Endothelial cell of umbilical vein (primary cell): ENCODE results near the gene DNAAF5. TPM values are rescaled to one million over a fixed set of nuclear protein-coding genes. Genes with fewer than 3 reads are reported as not detected.

Experiments used
- BruUV-seq: library from RNA; stranded (reverse); fragments of 400-500 nt; replicated peaks from 2 replicates; lab custom pipeline; 2021; lab: Mats Ljungman, UMichigan
- CTCF ChIA-PET: fragments of 300-600, 350-600 bp; sonication (Branson Sonifier 250); formaldehyde crosslinking; loops from one replicate; lab custom pipeline; 2021; ENCODE audit warnings: antibody characterized with exemption, inconsistent platforms; lab: Charles Lee
- POLR2A ChIA-PET: fragments of 300-600, 350-600 bp; sonication (Branson Sonifier 250); formaldehyde crosslinking; loops from one replicate; lab custom pipeline; 2021; ENCODE audit warnings: antibody characterized with exemption, inconsistent platforms; lab: Charles Lee
- DNase-seq: peaks from one replicate; pipeline ENCODE4 v3.0.0-alpha.2; 2011; ENCODE audit warnings: low read depth, low spot score
- FAIRE-seq: peaks from 2 replicates; lab custom pipeline; 2011; peaks lifted over from hg19 to GRCh38; lab: Jason Lieb, UNC
- H2AFZ ChIP-seq: 2 replicates; pipeline ENCODE4 v1.6.0; 2012; ENCODE audit warnings: low read depth, low read length, control low read depth, inconsistent platforms
- H3K27ac ChIP-seq: 2 replicates; pipeline ENCODE4 v1.5.1; 2011; ENCODE audit warnings: low read depth, mild to moderate bottlenecking, control low read depth, low read length, moderate library complexity; ENCODE audit not compliant: insufficient read depth
- H3K27me3 ChIP-seq, 2 experiments: 2 replicates each; pipeline versions ENCODE4 v1.6.0 to v1.6.1; 2011; ENCODE audit warnings: low read length in 2 of 2, mixed read lengths in 1 of 2; ENCODE audit not compliant: control insufficient read depth in 2 of 2, insufficient read depth in 2 of 2
- H3K36me3 ChIP-seq, 2 experiments: 2 replicates in 1 of 2; 3 replicates in 1 of 2; pipeline ENCODE4 v1.5.1; 2011; ENCODE audit warnings: low read length in 2 of 2, mild to moderate bottlenecking in 1 of 2, moderate library complexity in 1 of 2; ENCODE audit not compliant: control insufficient read depth in 2 of 2, insufficient read depth in 2 of 2; ENCODE audit errors: extremely low read depth in 1 of 2
- H3K4me1 ChIP-seq: 3 replicates; pipeline ENCODE4 v1.5.1; 2011; ENCODE audit warnings: mild to moderate bottlenecking, low read length; ENCODE audit not compliant: control insufficient read depth, insufficient read depth; ENCODE audit errors: extremely low read depth
- H3K4me2 ChIP-seq: 2 replicates; pipeline ENCODE4 v1.6.1; 2011; ENCODE audit warnings: low read length, control low read depth, mixed read lengths; ENCODE audit not compliant: insufficient read depth
- H3K4me3 ChIP-seq, 3 experiments: fragments of 200-600 bp in 1 of 3; sonication (generic), shearing (Covaris generic) in 1 of 3; replicated peaks in 1 of 3; 2 replicates each; pipeline ENCODE4 v1.5.1; 2011 to 2016; ENCODE audit warnings: control low read depth in 3 of 3, low read length in 3 of 3, mild to moderate bottlenecking in 2 of 3, inconsistent platforms in 1 of 3, low read depth in 1 of 3, moderate library complexity in 1 of 3; ENCODE audit not compliant: insufficient read depth in 1 of 3
- H3K79me2 ChIP-seq: 2 replicates; pipeline ENCODE4 v1.6.0; 2012; ENCODE audit warnings: low read length, inconsistent platforms; ENCODE audit not compliant: control insufficient read depth, insufficient read depth
- H3K9ac ChIP-seq: replicated peaks from 2 replicates; pipeline ENCODE3; 2011; ENCODE audit warnings: low read length, control low read depth; ENCODE audit not compliant: insufficient read depth; ENCODE audit errors: extremely low read depth
- H3K9me1 ChIP-seq: replicated peaks from 3 replicates; pipeline ENCODE4 v1.6.0; 2011; ENCODE audit warnings: mild to moderate bottlenecking, low read length; ENCODE audit not compliant: control insufficient read depth, insufficient read depth; ENCODE audit errors: extremely low read depth
- H3K9me3 ChIP-seq: replicated peaks from 2 replicates; pipeline ENCODE4 v1.5.1; 2012; ENCODE audit warnings: low read length, inconsistent platforms; ENCODE audit not compliant: control insufficient read depth, insufficient read depth
- H4K20me1 ChIP-seq: replicated peaks from 2 replicates; pipeline ENCODE3; 2011; ENCODE audit warnings: mild to moderate bottlenecking, low read length; ENCODE audit not compliant: control insufficient read depth, insufficient read depth; ENCODE audit errors: extremely low read depth
- GATA2 ChIP-seq: IDR thresholded peaks from 2 replicates; pipeline ENCODE4 v1.7.0; 2011; ENCODE audit warnings: low read depth, mild to moderate bottlenecking, moderate library complexity, mixed read lengths, low read length; ENCODE audit not compliant: insufficient read length, insufficient read depth
- dilution Hi-C: fragments of 300-500 bp; cut with MboI; formaldehyde crosslinking; loops from one replicate; pipeline ENCODE4 v1.15.0; 2019; ENCODE audit warnings: low sequenced_read_pairs; ENCODE audit not compliant: extremely low pct_ligation_motif_present
- intact Hi-C: fragments of 100-400 bp; cut with micrococcal nuclease; formaldehyde crosslinking; loops from one replicate; pipeline ENCODE4 v1.10.0; 2022
- polyA plus RNA-seq, 4 experiments: library from polyadenylated mRNA; depleted of rRNA in 3 of 4; stranded (reverse) in 3 of 4; unstranded in 1 of 4; fragments of >200 nt; gene quantifications; 2 replicates each; pipeline versions ENCODE4 v1.2.1 to v1.2.3, GENCODE V29; 2011 to 2012; ENCODE audit warnings: missing spikeins in 1 of 4
- total RNA-seq: library from RNA; stranded (reverse); gene quantifications from 2 replicates; pipeline ENCODE4 v1.2.3, GENCODE V29; 2021
- TF ChIP-seq, protein P1 (sequence below), 2 donors: IDR thresholded peaks; 1 replicate in 1 of 2; 2 replicates in 1 of 2; pipeline ENCODE4 v1.5.1; 2011; ENCODE audit warnings: low read length in 2 of 2, mild to moderate bottlenecking in 2 of 2, moderate library complexity in 2 of 2, control low read depth in 1 of 2, inconsistent platforms in 1 of 2, low read depth in 1 of 2; ENCODE audit not compliant: insufficient read depth in 1 of 2; ENCODE audit errors: extremely low read depth in 1 of 2

DNAAF5 gene
- total and polyA plus RNA-seq, 2 donors (not counting 3 experiments of a cell fraction or from before 2014, with no cell fraction given) = 49.3 to 65.5 TPM

DNA sequence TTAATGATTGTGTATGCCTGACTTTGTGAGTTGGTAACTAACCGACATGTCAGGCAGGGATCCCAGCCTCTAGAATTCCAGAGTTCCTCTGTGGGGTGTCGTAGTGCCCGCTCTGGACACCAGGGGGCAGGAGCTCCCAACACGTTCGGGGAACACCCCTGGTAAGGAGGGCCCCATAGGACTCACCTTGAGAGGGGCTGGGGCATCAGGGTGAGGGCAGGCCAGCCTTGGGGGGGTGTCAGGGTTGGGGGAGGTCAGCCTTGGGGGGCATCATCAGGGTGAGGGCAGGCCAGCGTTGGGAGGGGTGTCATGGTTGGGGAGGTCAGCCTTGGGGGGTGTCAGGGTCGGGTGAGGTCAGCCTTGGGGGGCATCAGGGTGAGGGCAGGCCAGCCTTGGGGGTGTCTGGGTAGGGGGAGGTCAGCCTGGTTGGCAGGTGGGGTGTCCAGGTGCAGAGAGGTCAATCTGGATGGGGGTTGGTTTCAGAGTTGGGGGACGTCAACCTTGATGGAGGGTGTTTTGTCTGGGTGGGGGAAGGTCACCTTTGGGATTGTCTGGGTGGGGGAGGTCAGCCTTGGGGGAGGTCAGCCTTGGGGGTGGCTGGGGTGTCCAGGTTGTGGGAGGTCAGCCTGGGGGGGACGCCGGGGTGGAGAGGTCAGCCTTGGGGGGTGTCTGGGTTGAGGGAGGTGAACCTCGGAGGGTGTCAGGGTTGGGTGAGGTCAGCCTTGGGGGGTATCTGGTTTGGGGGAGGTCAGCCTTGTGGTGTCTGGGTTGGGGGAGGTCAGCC is 60.2 kb downstream of the DNAAF5 start:
- no peak overlapping the region for H2AFZ ChIP-seq
- peak; percentile 83 for FAIRE-seq
- DNase-seq = peak; percentile 57
- no peak overlapping the region for H3K9ac ChIP-seq
- no peaks in the 10 kb centered on the region for H3K9me1 ChIP-seq
- H3K4me1 ChIP-seq = no peaks in the 10 kb centered on the region
- no peaks in the 10 kb centered on the region for H4K20me1 ChIP-seq
- no peak overlapping the region for H3K4me3 ChIP-seq
- H3K27ac ChIP-seq = no peak overlapping the region
- dilution Hi-C loops = no loop called here
- H3K27me3 ChIP-seq = no peaks in the 10 kb centered on the region
- intact Hi-C loops = loop anchor here (1.0 kb wide), 4 partner anchors 46 to 279 kb away; partner anchors contain the start of genes ADAP1 and SUN1
- no peaks in the 10 kb centered on the region for H3K9me3 ChIP-seq
- no TSS peak for BruUV-seq
- TF ChIP-seq, protein P1, sequence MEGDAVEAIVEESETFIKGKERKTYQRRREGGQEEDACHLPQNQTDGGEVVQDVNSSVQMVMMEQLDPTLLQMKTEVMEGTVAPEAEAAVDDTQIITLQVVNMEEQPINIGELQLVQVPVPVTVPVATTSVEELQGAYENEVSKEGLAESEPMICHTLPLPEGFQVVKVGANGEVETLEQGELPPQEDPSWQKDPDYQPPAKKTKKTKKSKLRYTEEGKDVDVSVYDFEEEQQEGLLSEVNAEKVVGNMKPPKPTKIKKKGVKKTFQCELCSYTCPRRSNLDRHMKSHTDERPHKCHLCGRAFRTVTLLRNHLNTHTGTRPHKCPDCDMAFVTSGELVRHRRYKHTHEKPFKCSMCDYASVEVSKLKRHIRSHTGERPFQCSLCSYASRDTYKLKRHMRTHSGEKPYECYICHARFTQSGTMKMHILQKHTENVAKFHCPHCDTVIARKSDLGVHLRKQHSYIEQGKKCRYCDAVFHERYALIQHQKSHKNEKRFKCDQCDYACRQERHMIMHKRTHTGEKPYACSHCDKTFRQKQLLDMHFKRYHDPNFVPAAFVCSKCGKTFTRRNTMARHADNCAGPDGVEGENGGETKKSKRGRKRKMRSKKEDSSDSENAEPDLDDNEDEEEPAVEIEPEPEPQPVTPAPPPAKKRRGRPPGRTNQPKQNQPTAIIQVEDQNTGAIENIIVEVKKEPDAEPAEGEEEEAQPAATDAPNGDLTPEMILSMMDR (IDR thresholded peaks at IDR 0.05; ENCODE audit: extremely low read depth in 1 of 2, insufficient read depth in 1 of 2, low read depth in 1 of 2, low read length in 2 of 2) = peak; percentile 83 to 84
- no peak for TF ChIP-seq GATA2
- POLR2A ChIA-PET = no interaction called here
- no peaks in the 10 kb centered on the region for H3K79me2 ChIP-seq
- CTCF ChIA-PET = interaction anchor here (0.9 to 6.9 kb wide), 18 partner anchors 9 to 465 kb away, joined by 3 to 89 read pairs (median 6); no protein-coding TSS in a partner anchor
- peaks cover 2 to 17% of the 10 kb centered on the region in 2 experiments for H3K36me3 ChIP-seq
- H3K4me2 ChIP-seq = no peak overlapping the region
